ENCODE data around the gene MED8. TPM values are rescaled to one million over a fixed set of nuclear protein-coding genes. Genes with fewer than 3 reads are reported as not detected.

Gene MED8
- total RNA-seq, 1 experiment from 2014 or later, result 113 TPM

DNA sequence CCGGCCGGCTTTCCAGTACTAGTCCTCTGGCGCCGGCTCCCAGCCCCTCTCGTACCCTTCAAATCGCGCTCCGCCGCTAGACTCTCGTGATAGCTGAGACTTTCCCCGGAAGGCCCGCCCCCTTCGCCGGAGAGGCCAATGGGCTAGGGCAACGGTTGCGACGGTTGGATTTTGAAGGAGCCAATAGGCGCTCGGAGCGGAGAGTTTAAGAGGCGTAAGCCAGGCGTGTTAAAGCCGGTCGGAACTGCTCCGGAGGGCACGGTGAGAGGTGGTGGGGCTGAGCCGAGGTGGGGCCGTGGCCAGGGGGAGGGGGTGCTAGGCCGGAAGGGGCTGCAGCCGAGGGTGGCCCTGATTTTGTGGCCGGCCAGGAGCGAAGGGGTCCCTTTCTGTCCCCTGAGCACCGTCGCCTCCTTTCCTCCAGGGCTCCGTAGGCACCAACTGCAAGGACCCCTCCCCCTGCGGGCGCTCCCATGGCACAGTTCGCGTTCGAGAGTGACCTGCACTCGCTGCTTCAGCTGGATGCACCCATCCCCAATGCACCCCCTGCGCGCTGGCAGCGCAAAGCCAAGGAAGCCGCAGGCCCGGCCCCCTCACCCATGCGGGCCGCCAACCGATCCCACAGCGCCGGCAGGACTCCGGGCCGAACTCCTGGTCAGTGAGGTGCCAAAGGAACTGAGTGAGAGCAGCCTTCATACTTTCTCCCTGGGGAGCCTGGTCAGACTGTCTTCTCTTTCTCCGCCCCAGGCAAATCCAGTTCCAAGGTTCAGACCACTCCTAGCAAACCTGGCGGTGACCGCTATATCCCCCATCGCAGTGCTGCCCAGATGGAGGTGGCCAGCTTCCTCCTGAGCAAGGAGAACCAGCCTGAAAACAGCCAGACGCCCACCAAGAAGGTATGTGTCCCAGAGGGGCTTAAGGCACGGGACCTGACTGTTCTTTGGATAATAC lies 30.6 kb downstream of the MED8 start, which contains the start of gene CDC20:
Gene CDC20, plus strand, starts transcription at position 236 of the 948 bp plus-strand sequence. Its CDS starts 235 bp downstream, at position 471.
- DNase-seq (ENCODE audit: low read depth), result peak; percentile 98

DNA sequence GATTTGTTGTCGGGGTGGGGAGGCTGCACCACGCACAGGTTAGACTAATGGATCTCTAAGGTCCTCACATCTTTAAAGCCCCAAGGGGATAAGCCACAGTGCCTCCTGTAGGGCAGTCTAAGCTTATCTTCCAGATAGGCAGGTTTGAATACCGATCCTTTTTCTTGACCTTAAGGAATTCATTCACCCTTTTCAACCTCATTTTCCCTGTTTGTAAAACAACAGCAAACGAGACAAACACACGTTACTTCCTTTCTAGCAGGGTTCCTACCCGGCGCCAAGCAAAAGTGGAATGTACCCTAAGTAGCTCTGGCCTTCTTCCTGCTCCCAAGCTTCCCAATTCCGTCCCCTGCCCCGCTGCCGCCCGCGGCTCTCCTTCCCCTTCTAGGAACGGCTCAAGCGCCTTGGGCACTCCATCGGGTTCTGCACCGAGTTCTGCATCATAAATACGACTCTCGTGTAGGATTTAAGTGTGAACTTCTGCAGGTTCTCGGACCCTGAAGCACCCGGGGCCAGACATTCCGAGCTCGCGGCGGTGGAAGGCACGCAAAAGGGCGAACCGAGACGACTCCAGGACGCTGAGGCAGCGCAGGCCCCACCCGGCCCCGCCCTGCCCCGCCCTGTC lies 31.4 kb downstream of the MED8 start:
- peak; percentile 70 for DNase-seq (ENCODE audit: low read depth)

DNA sequence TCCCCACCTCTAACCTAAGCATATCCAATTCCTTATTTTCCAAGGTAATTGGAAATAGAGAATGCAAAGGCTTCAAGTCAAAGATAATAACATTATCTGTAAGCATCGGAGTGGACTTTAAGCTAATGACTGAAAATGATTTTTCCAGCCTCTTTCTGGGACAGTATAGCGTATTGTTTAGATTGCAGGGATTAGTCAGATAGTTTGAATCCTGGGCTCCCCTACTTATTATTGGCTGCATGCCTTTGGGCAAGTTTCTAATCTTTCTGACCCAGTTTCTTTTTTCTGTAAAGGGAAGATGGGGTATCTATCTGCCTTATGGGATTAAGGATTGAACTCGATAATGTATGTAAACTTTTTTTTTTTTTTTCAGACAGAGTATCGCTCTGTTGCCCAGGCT lies 32.3 kb downstream of the MED8 start:
- DNase-seq (ENCODE audit: low read depth), result no peak

DNA sequence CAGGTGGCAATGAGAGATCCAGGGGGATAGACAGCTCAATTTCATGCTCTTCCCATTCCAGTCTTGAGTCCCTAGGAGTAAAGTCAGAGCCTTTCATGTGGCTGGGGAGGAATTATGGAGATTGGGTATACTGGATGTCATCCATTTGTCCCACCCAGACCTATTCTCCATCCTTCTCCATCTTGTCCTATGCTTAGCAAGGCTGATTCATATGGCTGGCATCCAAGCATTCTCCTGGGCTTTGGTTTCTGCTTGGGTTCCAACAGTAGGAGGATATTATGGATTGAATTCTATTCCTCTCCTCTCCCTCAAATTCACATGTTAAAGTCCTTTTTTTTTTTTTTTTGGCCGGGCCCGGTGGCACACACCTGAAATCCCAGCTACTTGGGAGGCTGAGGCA lies 34.7 kb downstream of the MED8 start:
- DNase-seq (ENCODE audit: low read depth), result peak; percentile 57

DNA sequence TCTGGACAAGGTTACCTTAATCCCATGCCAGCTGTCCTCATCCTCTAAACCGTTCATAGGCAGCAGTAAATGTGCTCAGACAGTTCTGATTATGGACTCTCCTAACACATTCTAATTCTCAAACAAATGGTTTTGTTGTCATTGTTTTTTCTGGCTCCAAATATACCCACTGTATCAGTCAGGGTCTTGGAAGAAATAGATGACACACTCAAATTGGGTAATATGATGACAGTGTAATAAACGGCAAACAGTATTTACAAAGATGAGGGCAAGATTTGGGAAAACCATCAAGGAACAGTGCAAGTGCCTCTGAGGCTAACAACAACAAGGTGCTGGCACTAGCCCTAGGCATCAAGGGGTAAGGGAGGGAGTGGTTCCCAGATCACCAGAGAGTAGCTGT lies 35.1 kb downstream of the MED8 start:
- no peak for DNase-seq (ENCODE audit: low read depth)

DNA sequence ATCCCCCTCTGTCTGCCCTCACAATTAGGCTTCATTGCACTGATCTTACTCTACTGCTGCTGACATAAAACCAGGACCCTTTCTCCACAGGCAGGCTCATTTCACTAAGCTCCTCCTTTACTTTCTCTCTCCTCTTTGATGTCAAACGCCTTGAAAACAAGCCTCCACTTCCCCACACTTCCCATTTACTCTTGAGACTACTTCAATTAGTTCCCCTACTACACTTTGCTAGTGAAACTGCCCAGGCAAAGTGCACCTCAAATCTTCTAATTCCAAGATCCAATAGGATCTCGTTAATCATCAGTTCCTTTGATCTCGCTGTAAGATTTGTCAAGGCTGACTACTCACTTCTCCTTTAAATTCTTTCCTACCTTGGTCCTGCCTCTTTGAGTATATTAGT lies 36.7 kb downstream of the MED8 start:
- DNase-seq (ENCODE audit: low read depth), result no peak

DNA sequence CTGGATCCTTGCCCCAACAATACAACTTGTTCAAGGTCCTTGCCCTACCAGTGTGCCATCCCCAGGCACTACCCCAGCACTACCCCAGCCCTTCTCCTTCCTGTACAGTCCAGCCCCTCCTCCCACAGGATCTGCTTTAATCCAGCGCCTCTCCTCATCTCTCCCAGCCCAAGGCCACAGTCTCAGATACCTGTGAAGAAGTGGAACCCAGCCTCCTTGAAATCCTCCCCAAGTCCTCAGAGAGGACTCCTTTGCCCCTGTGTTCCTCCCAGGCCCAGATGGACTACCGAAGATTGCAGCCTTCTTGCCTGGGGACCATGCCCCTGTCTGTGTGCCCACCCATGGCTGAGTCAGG lies 37.3 kb downstream of the MED8 start:
- DNase-seq (ENCODE audit: low read depth), result no peak

DNA sequence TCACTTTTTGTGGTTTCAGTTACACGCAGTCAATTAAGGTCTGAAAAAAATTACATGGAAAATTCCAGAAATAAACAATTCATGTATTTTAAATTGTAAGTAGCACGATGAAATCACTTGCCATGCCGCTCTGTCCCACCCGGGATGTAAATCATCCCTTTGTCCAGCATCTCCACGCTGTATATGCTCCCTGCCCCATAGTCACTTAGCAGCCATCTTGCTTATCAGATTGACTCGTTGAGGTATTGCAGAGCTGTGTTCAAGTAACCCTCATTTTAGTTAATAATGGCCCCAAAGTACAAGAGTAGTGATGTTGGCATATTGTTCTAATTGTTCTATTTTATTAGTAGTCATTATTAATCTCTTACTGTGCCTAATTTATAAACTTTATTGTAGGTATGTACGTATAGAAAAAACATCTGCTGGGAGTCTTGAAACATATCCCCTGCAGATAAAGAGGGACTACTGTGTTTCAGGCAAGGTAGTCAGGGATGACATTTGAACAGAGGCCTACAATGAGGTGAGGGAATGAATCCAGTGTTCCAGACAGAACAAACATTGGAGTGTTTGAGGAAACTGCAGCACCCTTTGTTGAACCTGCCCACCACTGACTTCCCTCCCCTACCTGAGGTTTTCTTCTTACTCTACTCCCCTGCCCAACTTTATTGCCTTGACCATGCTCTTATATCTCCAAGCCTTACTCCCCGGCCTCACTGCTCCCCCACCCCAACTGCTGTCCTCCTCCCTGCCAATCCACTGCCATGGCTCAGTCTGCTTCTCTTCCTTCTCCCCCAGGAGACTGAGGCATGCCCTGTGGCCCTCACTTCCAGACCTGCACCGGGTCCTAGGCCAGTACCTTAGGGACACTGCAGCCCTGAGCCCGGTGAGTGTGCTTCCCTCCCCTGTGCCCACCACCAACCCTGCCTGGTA lies 37.9 kb downstream of the MED8 start:
- DNase-seq (ENCODE audit: low read depth), result no peak

DNA sequence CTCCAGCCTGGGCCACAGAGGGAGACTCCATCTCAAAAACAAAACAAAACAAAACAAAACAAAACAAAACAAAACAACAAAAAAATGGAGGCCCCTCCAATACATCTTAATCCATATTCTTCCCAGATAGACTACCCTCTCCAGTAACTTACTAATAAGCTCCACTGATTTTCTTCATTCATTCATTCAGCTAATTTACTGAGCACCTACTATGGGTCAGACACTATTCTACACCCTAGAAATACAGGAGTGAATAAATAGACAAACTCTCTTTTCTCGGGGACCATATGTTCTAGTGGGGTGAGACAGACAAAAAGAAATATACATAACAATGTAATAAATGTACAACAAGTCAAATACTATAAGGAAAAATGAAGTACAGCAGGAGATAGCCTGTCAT lies 38.6 kb downstream of the MED8 start:
- DNase-seq (ENCODE audit: low read depth), result no peak

DNA sequence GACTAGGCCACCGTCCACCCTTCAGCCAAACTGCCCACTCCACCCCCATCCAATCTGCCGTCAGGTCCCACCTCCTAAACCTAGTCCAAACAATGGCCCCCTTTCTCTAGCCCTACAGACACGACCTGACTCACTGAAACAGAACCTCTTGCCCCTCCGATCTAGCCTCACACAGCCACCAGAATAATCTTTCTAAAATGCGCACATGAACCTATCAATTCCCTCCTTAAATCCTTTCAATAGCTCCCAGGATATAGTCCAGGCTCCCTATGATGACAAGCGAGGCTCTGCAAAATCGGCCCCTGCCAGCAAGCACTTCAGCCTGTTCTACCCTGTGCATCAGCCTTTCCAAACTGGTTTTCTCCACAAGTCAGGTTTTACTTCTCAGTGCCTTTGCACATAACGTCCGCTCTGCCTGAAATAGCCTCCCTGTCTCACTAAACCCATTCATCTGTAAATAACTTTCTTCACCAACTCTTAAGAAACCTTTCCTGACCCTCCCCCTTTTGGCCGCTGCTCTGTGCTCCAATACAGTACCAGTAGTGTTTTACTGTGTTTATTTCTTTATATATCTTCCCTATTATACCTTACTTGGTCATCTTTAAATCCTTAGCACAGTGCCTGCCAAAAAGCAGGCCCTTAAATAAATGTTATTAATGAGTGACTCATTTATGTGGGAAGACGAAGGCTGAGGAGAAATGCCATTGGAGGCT lies 39.9 kb downstream of the MED8 start:
- peak; percentile 94 for DNase-seq (ENCODE audit: low read depth)

DNA sequence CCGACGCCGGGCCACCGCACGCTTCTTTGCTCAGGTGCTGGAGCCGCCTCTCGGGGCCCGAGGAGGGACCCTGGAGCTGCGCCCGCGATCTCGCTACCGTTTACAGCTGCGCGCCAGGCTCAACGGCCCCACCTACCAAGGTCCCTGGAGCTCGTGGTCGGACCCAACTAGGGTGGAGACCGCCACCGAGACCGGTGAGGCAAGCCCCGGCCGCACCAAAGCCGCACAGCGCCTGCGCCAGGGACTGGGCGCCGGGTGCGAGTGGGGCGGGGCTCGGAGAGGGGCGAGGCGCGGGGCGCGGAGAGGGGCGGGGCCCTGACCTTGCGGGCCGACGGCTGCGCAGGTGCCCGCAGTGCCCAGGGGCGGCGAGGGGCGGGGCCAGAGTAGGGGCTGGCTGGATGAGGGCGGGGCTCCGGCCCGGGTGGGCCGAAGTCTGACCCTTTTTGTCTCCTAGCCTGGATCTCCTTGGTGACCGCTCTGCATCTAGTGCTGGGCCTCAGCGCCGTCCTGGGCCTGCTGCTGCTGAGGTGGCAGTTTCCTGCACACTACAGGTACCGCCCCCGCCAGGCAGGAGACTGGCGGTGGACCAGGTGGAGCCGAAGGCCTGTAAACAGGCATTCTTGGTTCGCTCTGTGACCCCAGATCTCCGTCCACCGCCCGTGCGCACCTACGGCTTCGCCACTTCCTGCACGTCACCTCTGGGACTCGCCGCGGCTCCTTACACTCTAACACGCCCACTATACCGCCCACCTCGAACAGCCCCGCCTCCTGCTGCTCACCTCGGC lies 40.6 kb downstream of the MED8 start:
- peak; percentile 91 for DNase-seq (ENCODE audit: low read depth)

DNA sequence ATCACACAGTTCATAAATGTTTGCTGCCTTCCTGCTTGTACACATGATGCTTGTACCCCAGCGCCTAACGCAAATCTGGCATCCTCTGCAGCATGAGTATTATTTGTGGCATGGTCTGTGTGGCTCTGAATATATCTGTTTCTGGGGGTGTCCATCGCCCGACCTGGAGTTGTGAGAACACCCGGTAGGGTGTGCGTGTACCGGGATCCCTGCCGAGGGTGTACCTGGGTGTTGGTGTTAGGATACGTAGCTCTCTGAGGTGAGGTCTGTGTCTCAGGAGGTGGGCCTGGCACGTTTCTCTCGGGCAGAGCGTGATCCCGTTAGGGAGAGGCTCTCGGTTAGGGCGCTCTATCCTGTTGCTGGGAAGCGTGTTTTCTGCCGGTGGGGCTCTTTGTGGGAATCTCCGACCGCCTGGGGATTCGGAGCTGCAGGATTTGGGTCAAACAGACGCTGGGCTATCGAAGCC lies 41.2 kb downstream of the MED8 start:
- DNase-seq (ENCODE audit: low read depth), result no peak

DNA sequence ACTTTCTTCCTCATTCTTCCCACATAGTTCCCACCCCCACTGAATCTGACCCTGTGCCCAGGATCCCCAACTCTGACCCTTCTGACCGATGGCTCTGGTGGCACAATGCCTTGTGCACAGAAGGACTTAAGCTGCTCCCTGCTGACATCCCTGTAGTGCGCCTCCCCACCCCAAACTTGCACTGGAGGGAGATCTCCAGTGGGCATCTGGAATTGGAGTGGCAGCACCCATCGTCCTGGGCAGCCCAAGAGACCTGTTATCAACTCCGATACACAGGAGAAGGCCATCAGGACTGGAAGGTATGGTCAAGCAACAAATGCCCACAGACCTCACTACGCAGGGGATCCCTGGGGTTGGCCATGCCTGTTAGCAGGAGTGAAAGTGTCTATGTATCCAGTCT lies 43.0 kb downstream of the MED8 start:
- DNase-seq (ENCODE audit: low read depth), result no peak

DNA sequence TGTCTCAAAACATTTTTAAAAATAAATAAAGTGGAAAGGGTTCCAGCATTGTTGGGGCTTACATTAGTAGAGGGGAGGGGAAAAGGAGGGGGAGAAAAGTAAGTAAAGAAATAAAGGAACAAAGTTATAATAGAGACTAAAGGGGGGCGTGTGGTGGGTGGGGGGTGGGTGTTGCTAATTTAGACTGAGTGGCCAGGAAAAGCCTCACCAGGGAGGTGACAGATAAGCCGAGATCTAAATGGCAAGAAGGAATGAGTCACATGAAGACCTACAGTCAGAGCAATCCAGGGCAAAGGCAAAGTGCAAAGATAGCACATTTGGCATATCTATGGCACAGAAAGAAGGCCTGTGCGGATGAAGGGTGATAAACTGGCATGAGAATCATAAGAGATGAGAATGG lies 44.5 kb downstream of the MED8 start:
- peak; percentile 40 for DNase-seq (ENCODE audit: low read depth)

DNA sequence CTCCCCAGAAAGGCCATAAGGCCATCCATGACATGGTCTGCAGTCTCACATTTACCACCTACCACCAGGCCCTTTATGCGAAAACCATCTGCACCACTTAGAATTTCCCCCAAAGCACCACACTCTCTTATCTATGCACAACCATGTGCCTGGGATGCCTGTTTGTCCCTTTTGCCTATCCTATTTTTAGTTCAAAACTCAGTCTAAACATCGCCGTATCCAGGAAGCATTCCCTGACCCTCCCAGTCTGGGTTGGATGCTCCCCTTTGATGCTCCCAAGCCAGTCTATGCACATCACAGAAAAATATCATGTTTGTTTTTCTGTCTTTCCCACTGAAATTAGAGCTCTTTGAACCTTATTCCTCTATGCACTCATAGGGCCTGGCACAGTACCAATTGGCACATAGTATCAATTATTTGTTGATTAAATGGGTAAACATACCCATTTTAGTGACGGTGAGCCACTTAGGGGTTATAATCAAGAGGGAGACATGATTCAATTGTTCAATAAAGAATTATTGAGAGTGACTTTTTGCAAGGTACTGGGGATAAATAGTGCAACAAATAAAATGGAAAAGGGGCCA lies 45.2 kb downstream of the MED8 start:
- DNase-seq (ENCODE audit: low read depth), result no peak

DNA sequence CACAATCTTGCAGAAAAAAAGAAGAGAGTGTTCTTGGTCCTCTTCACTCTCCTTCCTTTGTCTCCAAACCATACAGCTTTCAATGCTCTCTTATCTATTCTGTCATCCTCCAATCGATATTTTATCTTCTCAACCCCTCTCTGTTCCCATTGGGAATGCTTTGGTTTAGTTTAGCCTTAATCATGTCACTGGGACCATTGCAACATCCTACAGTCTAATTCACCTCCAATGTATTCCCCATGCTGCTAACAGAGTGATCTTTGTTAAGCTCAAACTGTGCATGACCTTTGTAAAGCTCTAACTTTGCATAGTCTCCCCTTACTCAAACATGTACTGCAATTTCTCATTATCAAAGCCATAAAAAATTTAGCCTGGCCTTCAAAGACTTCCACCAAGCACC lies 49.0 kb downstream of the MED8 start:
- no peak for DNase-seq (ENCODE audit: low read depth)

DNA sequence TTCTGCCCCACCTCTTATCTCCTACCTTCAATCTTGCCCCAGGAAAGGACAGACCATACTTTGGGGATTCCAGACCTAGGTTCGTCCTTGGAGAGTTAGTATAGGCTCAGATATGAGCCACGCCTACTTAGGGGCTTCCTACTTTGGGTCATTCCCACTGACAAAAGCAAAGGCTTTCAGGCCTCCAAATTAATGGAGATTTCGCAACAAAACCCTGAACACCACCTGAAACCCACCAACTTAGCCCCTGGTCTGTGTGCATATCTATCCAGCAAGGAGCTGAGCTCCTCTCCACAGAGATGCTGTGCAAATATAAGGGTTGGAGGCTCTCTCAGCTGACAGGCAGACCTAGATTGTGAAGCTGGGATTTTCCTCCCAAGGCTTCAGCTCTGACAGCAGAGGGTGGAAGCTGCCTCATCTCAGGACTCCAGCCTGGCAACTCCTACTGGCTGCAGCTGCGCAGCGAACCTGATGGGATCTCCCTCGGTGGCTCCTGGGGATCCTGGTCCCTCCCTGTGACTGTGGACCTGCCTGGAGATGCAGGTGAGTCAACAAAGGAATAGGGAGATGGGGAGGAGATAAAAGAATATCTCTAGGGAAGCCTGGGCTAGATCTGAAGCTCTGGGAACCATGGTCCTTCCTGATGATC lies 49.9 kb downstream of the MED8 start:
- DNase-seq (ENCODE audit: low read depth), result no peak

DNA sequence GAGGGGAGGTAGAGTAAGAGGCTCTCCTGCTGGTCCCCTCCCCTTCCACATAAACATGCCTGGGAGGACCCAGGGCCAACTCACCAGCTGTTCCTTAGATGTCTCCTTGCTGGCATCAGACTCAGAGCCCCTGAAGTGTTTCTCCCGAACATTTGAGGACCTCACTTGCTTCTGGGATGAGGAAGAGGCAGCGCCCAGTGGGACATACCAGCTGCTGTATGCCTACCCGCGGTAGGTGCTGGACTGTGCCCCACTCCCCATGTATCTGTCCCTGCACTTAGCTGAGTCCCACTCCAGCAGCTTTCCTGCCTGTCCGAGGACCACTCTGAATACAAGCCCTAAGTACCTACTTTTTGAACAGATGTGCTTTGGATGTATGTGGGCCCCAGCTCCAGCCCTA lies 51.6 kb downstream of the MED8 start:
- DNase-seq (ENCODE audit: low read depth), result no peak

DNA sequence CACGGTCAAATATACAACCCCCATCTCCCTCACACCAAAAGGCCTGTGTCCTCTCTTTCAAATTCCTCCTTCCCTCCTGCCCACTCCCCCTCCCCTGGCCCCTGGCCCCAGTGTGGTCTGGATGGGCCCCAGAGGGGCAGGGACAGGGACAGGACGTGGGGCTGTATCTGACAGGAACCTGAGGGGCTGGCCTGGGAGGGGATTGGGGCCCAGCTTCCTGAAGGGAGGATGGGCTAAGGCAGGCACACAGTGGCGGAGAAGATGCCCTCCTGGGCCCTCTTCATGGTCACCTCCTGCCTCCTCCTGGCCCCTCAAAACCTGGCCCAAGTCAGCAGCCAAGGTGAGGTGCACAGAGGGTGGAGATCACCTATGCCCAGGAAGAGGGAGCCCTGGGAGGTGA lies 52.0 kb downstream of the MED8 start, which contains the start of gene MPL:
Gene MPL, plus strand, starts transcription at position 231 of the 400 bp plus-strand sequence. Its CDS starts 31 bp downstream, at position 262.
- DNase-seq (ENCODE audit: low read depth), result no peak

All from M059J (cell line).